ENCODE results near the gene DACH1. TPM values are rescaled to one million over a fixed set of nuclear protein-coding genes. Genes with fewer than 3 reads are reported as not detected.
"Not testable (repeated sequence)": the region's sequence is repeated elsewhere in the genome, so short reads cannot be mapped to it uniquely, and the experiment has no call there.

DACH1 gene
- total RNA-seq, 2 experiments from 2014 or later: not detected

GRCh38 chr13:71842003-71842402 is 25.0 kb downstream of the DACH1 start:
- Histone ChIP-seq H3K9me3 (ENCODE audit: low read length) (no peaks in the 10 kb centered on the region), H4K20me1 (ENCODE audit: insufficient read depth, low read length) (no peaks in the 10 kb centered on the region), H3K27ac (ENCODE audit: low read depth, low read length, poor library complexity, severe bottlenecking) (no peak overlapping the region), H2AFZ (ENCODE audit: low read length) (no peak overlapping the region), H3K4me3 (ENCODE audit: low read depth, low read length, poor library complexity, severe bottlenecking) (no peak overlapping the region), H3K9me2 (ENCODE audit: insufficient read depth, low read length) (no peaks in the 10 kb centered on the region), H3K4me2 (ENCODE audit: low read length) (no peak overlapping the region), H3K4me1 (ENCODE audit: insufficient read depth, low read length, poor library complexity, severe bottlenecking) (no peaks in the 10 kb centered on the region), H3K79me2 (ENCODE audit: insufficient read depth, low read depth, low read length) (no peaks in the 10 kb centered on the region), H3K36me3 (ENCODE audit: insufficient read depth, low read length) (no peaks in the 10 kb centered on the region)
- TF ChIP-seq CTCF (conservative IDR thresholded peaks at IDR 0.05; ENCODE audit: low read length) (no peak), EZH2phosphoT487 (IDR thresholded peaks at IDR 0.05; ENCODE audit: borderline replicate concordance, low read depth, low read length) (no peak)
- no TSS peak for BruUV-seq (replicated peaks)
- intact Hi-C loops (cut with micrococcal nuclease; ENCODE audit: unreplicated experiment): no loop called here
- DNase-seq (ENCODE audit: low spot score): no peak
- CTCF ChIA-PET (ENCODE audit: unreplicated experiment): no interaction called here
- POLR2A ChIA-PET: no interaction called here

- CTCF ChIA-PET (ENCODE audit: unreplicated experiment): no interaction called here
Observed at GRCh38 chr13:71838842-71839241, 28.2 kb downstream of the DACH1 start.

GRCh38 chr13:71837582-71837981 is 29.4 kb downstream of the DACH1 start:
- POLR2A ChIA-PET: interaction anchor here (1.2 kb wide), 1 partner anchor 14 kb away, joined by 5 read pairs; no protein-coding TSS in a partner anchor
- H3K4me3 ChIP-seq (ENCODE audit: low read depth, low read length, poor library complexity, severe bottlenecking): not testable (repeated sequence)

More at GRCh38 chr13:71838842-71839241, 28.2 kb downstream of the DACH1 start:
- Histone ChIP-seq H3K9me2 (ENCODE audit: insufficient read depth, low read length) (no peaks in the 10 kb centered on the region), H3K36me3 (ENCODE audit: insufficient read depth, low read length) (no peaks in the 10 kb centered on the region), H3K4me2 (ENCODE audit: low read length) (no peak overlapping the region), H3K9me3 (ENCODE audit: low read length) (no peaks in the 10 kb centered on the region), H3K27ac (ENCODE audit: low read depth, low read length, poor library complexity, severe bottlenecking) (no peak overlapping the region), H3K79me2 (ENCODE audit: insufficient read depth, low read depth, low read length) (no peaks in the 10 kb centered on the region), H4K20me1 (ENCODE audit: insufficient read depth, low read length) (no peaks in the 10 kb centered on the region), H3K4me1 (ENCODE audit: insufficient read depth, low read length, poor library complexity, severe bottlenecking) (no peaks in the 10 kb centered on the region), H3K4me3 (ENCODE audit: low read depth, low read length, poor library complexity, severe bottlenecking) (no peak overlapping the region), H2AFZ (ENCODE audit: low read length) (no peak overlapping the region)
- POLR2A ChIA-PET: no interaction called here
- no peak for DNase-seq (ENCODE audit: low spot score)
- no peak for TF ChIP-seq CTCF (conservative IDR thresholded peaks at IDR 0.05; ENCODE audit: low read length)
- TF ChIP-seq EZH2phosphoT487 (IDR thresholded peaks at IDR 0.05; ENCODE audit: borderline replicate concordance, low read depth, low read length): no peak
- no TSS peak for BruUV-seq (replicated peaks)
- intact Hi-C loops (cut with micrococcal nuclease; ENCODE audit: unreplicated experiment): no loop called here

More at GRCh38 chr13:71837582-71837981, 29.4 kb downstream of the DACH1 start:
- H3K36me3 ChIP-seq (ENCODE audit: insufficient read depth, low read length); H3K79me2 ChIP-seq (ENCODE audit: insufficient read depth, low read depth, low read length); H3K4me2 ChIP-seq (ENCODE audit: low read length); H3K4me1 ChIP-seq (ENCODE audit: insufficient read depth, low read length, poor library complexity, severe bottlenecking); BruUV-seq (replicated peaks); CTCF ChIA-PET (ENCODE audit: unreplicated experiment); intact Hi-C loops (cut with micrococcal nuclease; ENCODE audit: unreplicated experiment); H4K20me1 ChIP-seq (ENCODE audit: insufficient read depth, low read length); DNase-seq (ENCODE audit: low spot score); H3K9me2 ChIP-seq (ENCODE audit: insufficient read depth, low read length); H3K9me3 ChIP-seq (ENCODE audit: low read length); H2AFZ ChIP-seq (ENCODE audit: low read length); H3K27ac ChIP-seq (ENCODE audit: low read depth, low read length, poor library complexity, severe bottlenecking): not testable (repeated sequence)

Data from OCI-LY7 (cell line).